ENCODE measurements around the gene MMAB.

The MMAB gene

DNA sequence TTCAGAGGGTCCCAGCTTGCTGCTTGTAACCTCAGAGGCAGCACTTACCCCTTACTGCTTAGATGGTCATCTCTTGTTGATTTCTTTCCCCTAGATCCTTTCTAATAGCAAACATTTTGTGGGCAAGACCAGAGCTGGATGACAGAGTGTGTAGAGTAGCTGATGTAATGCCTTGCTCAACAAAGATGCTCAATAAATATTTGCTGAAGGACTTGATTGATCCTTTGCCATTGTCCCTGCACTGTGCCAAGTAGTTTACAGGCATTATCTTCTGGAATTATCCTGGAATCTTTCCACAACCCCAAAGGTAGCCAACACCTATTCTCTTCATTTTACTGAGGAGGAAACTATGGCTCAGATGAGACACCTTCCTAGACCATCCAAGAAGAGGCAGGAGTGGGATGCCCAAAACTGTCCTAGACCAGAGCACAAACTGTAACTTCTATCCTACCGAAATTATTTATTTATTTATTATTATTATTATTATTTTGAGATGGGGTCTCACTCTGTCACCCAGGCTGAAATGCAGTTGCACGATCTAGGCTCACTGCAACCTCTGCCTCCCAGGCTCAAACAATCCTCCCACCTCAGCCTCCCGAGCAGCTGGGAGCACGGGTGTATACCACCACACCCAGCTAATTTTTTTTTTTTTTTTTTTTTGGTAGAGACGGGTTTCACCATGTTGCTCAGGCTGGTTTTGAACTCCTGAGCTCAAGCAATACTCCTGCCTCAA, 1.4 kb downstream of the MMAB start:
- TF ChIP-seq, protein P1, sequence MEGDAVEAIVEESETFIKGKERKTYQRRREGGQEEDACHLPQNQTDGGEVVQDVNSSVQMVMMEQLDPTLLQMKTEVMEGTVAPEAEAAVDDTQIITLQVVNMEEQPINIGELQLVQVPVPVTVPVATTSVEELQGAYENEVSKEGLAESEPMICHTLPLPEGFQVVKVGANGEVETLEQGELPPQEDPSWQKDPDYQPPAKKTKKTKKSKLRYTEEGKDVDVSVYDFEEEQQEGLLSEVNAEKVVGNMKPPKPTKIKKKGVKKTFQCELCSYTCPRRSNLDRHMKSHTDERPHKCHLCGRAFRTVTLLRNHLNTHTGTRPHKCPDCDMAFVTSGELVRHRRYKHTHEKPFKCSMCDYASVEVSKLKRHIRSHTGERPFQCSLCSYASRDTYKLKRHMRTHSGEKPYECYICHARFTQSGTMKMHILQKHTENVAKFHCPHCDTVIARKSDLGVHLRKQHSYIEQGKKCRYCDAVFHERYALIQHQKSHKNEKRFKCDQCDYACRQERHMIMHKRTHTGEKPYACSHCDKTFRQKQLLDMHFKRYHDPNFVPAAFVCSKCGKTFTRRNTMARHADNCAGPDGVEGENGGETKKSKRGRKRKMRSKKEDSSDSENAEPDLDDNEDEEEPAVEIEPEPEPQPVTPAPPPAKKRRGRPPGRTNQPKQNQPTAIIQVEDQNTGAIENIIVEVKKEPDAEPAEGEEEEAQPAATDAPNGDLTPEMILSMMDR (IDR thresholded peaks at IDR 0.05), result no peak
- Histone ChIP-seq H3K27ac (peak overlapping the region in 1 of 2 donors; percentile 78), H3K4me1 (peaks cover 0 to 20% (median 19%) of the 10 kb centered on the region in 4 donors), H3K4me3 (no peak overlapping the region), H3K27me3 (no peaks in the 10 kb centered on the region), H3K36me3 (peaks cover 16 to 61% (median 22%) of the 10 kb centered on the region in 3 donors), H3K9me3 (no peaks in the 10 kb centered on the region)
- no peak for DNase-seq
- intact Hi-C loops (cut with DNase I; ENCODE audit: low total_unique reads), result loop anchor here (5.0 kb wide), 1 partner anchor 425 kb away; the partner anchor contains the start of genes ANKRD13A and GIT2

DNA sequence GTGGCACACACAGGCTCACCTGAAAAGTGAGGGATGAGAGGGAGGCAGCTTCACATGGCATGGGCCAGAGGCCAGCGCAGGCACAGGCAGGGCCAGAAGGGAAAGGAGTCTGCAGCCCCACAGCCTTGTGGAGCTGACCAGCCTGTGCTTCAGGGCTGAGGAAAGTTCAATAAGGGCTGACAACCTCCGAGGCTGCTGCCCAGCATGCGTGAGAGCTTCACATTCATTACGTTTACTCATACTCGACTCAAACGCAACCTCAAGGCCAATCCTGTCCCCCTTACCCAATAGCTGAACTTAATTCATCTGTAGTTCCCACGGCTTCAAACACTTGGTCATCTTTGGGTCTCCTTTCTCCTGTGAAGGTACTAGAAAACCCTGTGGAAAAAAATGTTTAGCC, 4.8 kb downstream of the MMAB start:
- Histone ChIP-seq H3K9me3 (no peaks in the 10 kb centered on the region), H3K4me1 (peaks cover 0 to 9% (median 8%) of the 10 kb centered on the region in 4 donors), H3K36me3 (peaks cover 11 to 81% (median 53%) of the 10 kb centered on the region in 3 donors), H3K4me3 (no peak overlapping the region), H3K27me3 (no peaks in the 10 kb centered on the region), H3K27ac (no peak overlapping the region)
- no peak for DNase-seq
- intact Hi-C loops (cut with DNase I; ENCODE audit: low total_unique reads), result no loop called here
- TF ChIP-seq, protein P1 (IDR thresholded peaks at IDR 0.05), result no peak

DNA sequence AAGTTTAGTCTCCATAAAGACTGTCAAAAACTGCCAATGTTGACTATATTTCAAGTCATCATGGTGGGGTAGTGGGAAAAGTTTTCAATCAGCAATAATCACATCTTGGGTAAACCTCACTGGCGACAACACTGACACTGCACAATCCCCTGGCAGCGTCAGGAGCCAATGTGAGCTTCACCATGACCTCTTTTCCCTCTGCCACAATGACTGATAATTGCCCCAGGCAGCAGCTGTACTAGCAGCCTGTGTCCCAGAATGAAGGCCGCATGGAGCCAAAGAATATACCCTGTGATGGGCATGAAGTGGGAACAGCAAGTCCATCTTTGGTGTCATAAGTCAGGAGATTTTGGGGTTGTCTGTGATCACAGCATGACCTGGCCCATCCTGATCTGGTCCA, 5.3 kb downstream of the MMAB start:
- H3K4me1 ChIP-seq, result peaks cover 0 to 9% (median 6%) of the 10 kb centered on the region in 4 donors
- no peak overlapping the region for H3K4me3 ChIP-seq
- no peak for DNase-seq
- peaks cover 11 to 86% (median 58%) of the 10 kb centered on the region in 3 donors for H3K36me3 ChIP-seq
- no peaks in the 10 kb centered on the region for H3K9me3 ChIP-seq
- intact Hi-C loops (cut with DNase I; ENCODE audit: low total_unique reads), result no loop called here
- TF ChIP-seq, protein P1 (IDR thresholded peaks at IDR 0.05), result no peak
- no peaks in the 10 kb centered on the region for H3K27me3 ChIP-seq
- no peak overlapping the region for H3K27ac ChIP-seq

DNA sequence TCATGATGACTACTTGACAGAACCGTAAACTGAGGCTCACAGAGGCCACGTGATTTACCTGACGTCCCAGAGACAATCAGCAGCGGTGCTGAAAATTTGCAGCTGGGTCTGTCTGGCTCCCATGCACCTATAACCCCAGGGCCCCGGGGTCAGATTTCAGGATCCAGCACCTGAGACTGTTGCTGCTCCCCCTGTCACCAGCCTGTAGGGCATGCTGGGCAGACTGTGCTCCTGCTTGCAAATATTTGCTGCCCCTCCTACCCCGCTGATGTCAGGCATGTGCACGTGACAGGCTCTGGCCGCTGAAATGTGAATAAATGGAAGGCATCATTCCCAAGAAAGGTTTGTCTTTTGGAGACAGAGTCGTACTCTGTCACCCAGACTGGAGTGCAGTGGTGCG, 6.0 kb downstream of the MMAB start:
- Histone ChIP-seq H3K27me3 (no peaks in the 10 kb centered on the region), H3K27ac (no peak overlapping the region), H3K4me3 (no peak overlapping the region), H3K36me3 (peaks cover 11 to 93% (median 64%) of the 10 kb centered on the region in 3 donors), H3K4me1 (peaks cover 0 to 2% (median 0%) of the 10 kb centered on the region in 4 donors), H3K9me3 (no peaks in the 10 kb centered on the region)
- intact Hi-C loops (cut with DNase I; ENCODE audit: low total_unique reads), result no loop called here
- TF ChIP-seq, protein P1 (IDR thresholded peaks at IDR 0.05), result no peak
- DNase-seq, result no peak

DNA sequence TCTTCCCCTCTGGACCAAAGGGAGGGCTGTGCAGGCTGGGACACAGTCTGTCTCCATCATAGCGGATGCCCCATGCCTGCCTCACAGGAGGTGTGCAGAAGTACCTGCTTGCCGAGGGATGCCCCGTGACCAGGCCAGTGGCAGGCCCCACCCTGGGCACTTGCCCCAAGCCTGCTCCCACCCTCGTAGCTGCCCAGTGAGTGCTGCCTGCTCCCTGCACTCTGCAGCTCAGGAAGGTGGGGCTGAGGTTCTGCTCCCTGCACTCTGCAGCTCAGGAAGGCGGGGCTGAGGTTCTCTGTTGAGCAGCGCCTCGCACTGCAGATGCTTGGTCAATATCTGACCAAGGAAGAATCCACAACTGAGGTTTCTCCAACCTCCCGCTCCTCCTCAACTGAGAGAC, 6.9 kb downstream of the MMAB start:
- Histone ChIP-seq H3K4me1 (no peaks in the 10 kb centered on the region), H3K9me3 (no peaks in the 10 kb centered on the region), H3K27ac (no peak overlapping the region), H3K4me3 (no peak overlapping the region), H3K36me3 (peaks cover 20 to 100% (median 73%) of the 10 kb centered on the region in 3 donors), H3K27me3 (no peaks in the 10 kb centered on the region)
- TF ChIP-seq, protein P1 (IDR thresholded peaks at IDR 0.05), result no peak
- DNase-seq, result no peak
- intact Hi-C loops (cut with DNase I; ENCODE audit: low total_unique reads), result no loop called here

Data from tibial artery (tissue), 4 donors.